Ishikawa (cell line): Measurements from ENCODE around the gene SSBP3.

Experiments used
- CEBPB ChIP-seq: IDR thresholded peaks from 2 replicates; pipeline ENCODE4 v1.6.1; 2012
- CREB1 ChIP-seq: IDR thresholded peaks from 2 replicates; pipeline ENCODE4 v1.6.1; 2012; ENCODE audit warnings: low read depth
- EGR1 ChIP-seq: IDR thresholded peaks from 2 replicates; pipeline ENCODE4 v1.6.1; 2012
- EP300 ChIP-seq: IDR thresholded peaks from 2 replicates; pipeline ENCODE4 v1.6.1; 2012; ENCODE audit warnings: borderline replicate concordance
- FOXM1 ChIP-seq: IDR thresholded peaks from 2 replicates; pipeline ENCODE4 v1.6.1; 2012; ENCODE audit warnings: low read depth, borderline replicate concordance
- MAX ChIP-seq: IDR thresholded peaks from 2 replicates; pipeline ENCODE4 v1.6.1; 2012
- NFIC ChIP-seq: IDR thresholded peaks from 2 replicates; pipeline ENCODE4 v1.6.1; 2012
- RAD21 ChIP-seq: IDR thresholded peaks from 2 replicates; pipeline ENCODE4 v1.6.1; 2012; ENCODE audit warnings: low read depth
- REST ChIP-seq: IDR thresholded peaks from 2 replicates; pipeline ENCODE4 v1.6.1; 2012; ENCODE audit warnings: low read depth, mild to moderate bottlenecking
- TAF1 ChIP-seq: IDR thresholded peaks from 2 replicates; pipeline ENCODE4 v1.6.1; 2012; ENCODE audit warnings: low read depth, mild to moderate bottlenecking
- TCF12 ChIP-seq: IDR thresholded peaks from 2 replicates; pipeline ENCODE4 v1.6.1; 2012; ENCODE audit warnings: low read depth
- TEAD4 ChIP-seq: IDR thresholded peaks from 2 replicates; pipeline ENCODE4 v1.6.1; 2012
- YY1 ChIP-seq: IDR thresholded peaks from 2 replicates; pipeline ENCODE4 v1.6.1; 2012; ENCODE audit warnings: low read depth
- ZBTB7A ChIP-seq: IDR thresholded peaks from 2 replicates; pipeline ENCODE4 v1.6.1; 2012; ENCODE audit warnings: low read depth
- TF ChIP-seq, protein P1 (sequence below): IDR thresholded peaks from 2 replicates; pipeline ENCODE4 v1.6.1; 2012

Gene SSBP3

GRCh38 chr1:54245501-54245900 is 160.7 kb downstream of the SSBP3 start:
- TF ChIP-seq REST: no peak
- TF ChIP-seq EGR1: no peak
- TF ChIP-seq EP300: no peak
- no peak for TF ChIP-seq FOXM1
- TF ChIP-seq MAX: no peak
- TF ChIP-seq YY1: no peak
- TF ChIP-seq CEBPB: no peak
- TF ChIP-seq, protein P1, sequence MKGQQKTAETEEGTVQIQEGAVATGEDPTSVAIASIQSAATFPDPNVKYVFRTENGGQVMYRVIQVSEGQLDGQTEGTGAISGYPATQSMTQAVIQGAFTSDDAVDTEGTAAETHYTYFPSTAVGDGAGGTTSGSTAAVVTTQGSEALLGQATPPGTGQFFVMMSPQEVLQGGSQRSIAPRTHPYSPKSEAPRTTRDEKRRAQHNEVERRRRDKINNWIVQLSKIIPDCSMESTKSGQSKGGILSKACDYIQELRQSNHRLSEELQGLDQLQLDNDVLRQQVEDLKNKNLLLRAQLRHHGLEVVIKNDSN: no peak
- no peak for TF ChIP-seq ZBTB7A
- no peak for TF ChIP-seq NFIC
- TF ChIP-seq TEAD4: no peak
- TF ChIP-seq RAD21: no peak
- TF ChIP-seq TCF12: no peak
- TF ChIP-seq CREB1: no peak
- no peak for TF ChIP-seq TAF1

DNA sequence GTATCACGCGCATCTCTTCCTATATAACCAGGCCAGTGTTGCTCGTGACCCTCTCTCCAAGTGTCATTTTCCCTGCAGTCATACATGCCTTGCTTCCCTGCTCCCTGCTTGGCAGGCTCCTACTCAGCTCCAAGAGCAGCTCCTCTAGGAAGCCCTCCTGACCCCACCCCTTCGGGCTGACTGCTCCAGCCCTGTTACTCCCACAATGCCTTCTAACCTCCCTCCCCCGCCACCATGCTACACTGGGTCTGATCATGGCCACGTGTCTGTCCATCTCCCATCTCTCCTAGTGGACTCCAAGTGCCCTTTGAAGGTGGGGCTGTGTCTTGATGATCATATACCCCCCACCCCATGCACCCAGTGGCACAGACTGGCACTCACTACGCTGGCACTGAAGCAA is 161.5 kb downstream of the SSBP3 start:
- TF ChIP-seq REST: no peak
- TF ChIP-seq TCF12: no peak
- TF ChIP-seq TEAD4: no peak
- TF ChIP-seq EP300: no peak
- TF ChIP-seq YY1: no peak
- TF ChIP-seq FOXM1: no peak
- no peak for TF ChIP-seq CREB1
- no peak for TF ChIP-seq ZBTB7A
- TF ChIP-seq, protein P1: no peak
- no peak for TF ChIP-seq TAF1
- no peak for TF ChIP-seq MAX
- no peak for TF ChIP-seq NFIC
- no peak for TF ChIP-seq EGR1
- TF ChIP-seq RAD21: no peak

- TF ChIP-seq REST (no peak), TCF12 (no peak), EP300 (no peak), RAD21 (no peak), CREB1 (no peak), NFIC (no peak), TAF1 (no peak), ZBTB7A (no peak), EGR1 (no peak), CEBPB (no peak), YY1 (no peak), TEAD4 (no peak), FOXM1 (no peak), MAX (no peak)
- TF ChIP-seq, protein P1: no peak
These were observed 163.2 kb downstream of the SSBP3 start for GRCh38 chr1:54243022-54243421.

GRCh38 chr1:54241364-54241763 is 164.8 kb downstream of the SSBP3 start:
- TF ChIP-seq EP300 (no peak), TEAD4 (no peak), REST (no peak), RAD21 (no peak), NFIC (no peak), ZBTB7A (no peak), EGR1 (no peak), CREB1 (no peak)
